ENCODE results near the gene ACTL7A.
A peak's percentile ranks its signal among the peaks of the same experiment; 100 is the strongest.
"Not testable (repeated sequence)": the region's sequence is repeated elsewhere in the genome, so short reads cannot be mapped to it uniquely, and the experiment has no call there.

The ACTL7A gene

DNA sequence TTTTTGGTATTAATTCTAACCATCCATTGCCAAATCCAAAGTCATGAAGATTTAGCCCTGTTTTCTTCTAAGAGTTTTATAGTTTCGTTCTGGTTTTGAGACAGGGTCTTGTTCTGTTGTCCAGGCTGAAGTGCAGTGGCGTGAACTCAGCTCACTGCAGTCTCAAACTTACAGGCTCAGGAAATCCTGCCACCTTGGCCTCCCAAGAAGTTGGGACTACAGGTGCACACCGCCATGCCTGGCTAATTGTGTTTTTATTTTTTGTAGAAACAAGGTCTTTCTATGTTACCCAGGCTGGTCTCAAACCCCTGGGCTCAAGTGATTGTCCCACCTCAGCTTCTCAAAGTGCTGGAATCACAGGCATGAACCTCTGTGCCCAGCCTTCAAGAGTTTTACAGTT, 21.0 kb downstream of the ACTL7A start:
- Histone ChIP-seq H3K4me1 (ENCODE audit: low read depth, poor library complexity, severe bottlenecking) (peaks cover 29% of the 10 kb centered on the region), H3K4me2 (no peak overlapping the region), H3K79me2 (ENCODE audit: insufficient read depth, low read depth) (no peaks in the 10 kb centered on the region), H4K20me1 (ENCODE audit: insufficient read depth) (no peaks in the 10 kb centered on the region), H3K36me3 (ENCODE audit: insufficient read depth) (no peaks in the 10 kb centered on the region), H3K4me3 (IDR thresholded peaks at IDR 0.05; ENCODE audit: insufficient read depth, low read depth, low read length) (no peak overlapping the region), H3K9ac (no peak overlapping the region), H3K27me3 (ENCODE audit: insufficient read depth, low read depth) (no peaks in the 10 kb centered on the region), H2AFZ (ENCODE audit: low read depth) (no peak overlapping the region), H3K27ac (no peak overlapping the region)
- TF ChIP-seq, protein P1, sequence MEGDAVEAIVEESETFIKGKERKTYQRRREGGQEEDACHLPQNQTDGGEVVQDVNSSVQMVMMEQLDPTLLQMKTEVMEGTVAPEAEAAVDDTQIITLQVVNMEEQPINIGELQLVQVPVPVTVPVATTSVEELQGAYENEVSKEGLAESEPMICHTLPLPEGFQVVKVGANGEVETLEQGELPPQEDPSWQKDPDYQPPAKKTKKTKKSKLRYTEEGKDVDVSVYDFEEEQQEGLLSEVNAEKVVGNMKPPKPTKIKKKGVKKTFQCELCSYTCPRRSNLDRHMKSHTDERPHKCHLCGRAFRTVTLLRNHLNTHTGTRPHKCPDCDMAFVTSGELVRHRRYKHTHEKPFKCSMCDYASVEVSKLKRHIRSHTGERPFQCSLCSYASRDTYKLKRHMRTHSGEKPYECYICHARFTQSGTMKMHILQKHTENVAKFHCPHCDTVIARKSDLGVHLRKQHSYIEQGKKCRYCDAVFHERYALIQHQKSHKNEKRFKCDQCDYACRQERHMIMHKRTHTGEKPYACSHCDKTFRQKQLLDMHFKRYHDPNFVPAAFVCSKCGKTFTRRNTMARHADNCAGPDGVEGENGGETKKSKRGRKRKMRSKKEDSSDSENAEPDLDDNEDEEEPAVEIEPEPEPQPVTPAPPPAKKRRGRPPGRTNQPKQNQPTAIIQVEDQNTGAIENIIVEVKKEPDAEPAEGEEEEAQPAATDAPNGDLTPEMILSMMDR (conservative IDR thresholded peaks at IDR 0.05; ENCODE audit: low read depth, low read length), result no peak

DNA sequence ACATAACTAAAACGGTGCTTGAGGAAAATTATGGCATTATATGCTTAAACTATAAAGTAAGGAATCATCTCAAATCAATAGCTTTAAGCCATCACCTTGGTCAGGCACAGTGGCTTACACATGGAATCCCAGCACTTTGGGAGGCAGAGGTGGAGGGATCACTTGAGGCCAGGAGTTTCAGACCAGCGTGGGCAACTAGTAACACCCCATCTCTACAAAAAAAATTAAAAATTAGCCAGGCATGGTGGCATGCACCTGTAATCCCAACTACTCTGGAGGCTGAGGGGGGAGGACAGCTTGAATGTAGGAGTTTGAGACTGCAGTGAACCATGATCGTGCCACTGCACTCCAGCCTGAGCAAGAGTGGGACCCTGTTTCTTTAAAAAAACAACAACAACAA, 22.6 kb downstream of the ACTL7A start:
- TF ChIP-seq, protein P1 (conservative IDR thresholded peaks at IDR 0.05; ENCODE audit: low read depth, low read length), result no peak
- Histone ChIP-seq H3K9ac (no peak overlapping the region), H3K4me3 (IDR thresholded peaks at IDR 0.05; ENCODE audit: insufficient read depth, low read depth, low read length) (no peak overlapping the region), H3K27me3 (ENCODE audit: insufficient read depth, low read depth) (no peaks in the 10 kb centered on the region), H3K36me3 (ENCODE audit: insufficient read depth) (no peaks in the 10 kb centered on the region), H2AFZ (ENCODE audit: low read depth) (no peak overlapping the region), H3K27ac (no peak overlapping the region), H4K20me1 (ENCODE audit: insufficient read depth) (no peaks in the 10 kb centered on the region), H3K4me2 (0 out of 2 replicates have a peak overlapping the region, but pooled peaks have one; percentile 21), H3K79me2 (ENCODE audit: insufficient read depth, low read depth) (no peaks in the 10 kb centered on the region), H3K4me1 (ENCODE audit: low read depth, poor library complexity, severe bottlenecking) (peaks cover 38% of the 10 kb centered on the region)

DNA sequence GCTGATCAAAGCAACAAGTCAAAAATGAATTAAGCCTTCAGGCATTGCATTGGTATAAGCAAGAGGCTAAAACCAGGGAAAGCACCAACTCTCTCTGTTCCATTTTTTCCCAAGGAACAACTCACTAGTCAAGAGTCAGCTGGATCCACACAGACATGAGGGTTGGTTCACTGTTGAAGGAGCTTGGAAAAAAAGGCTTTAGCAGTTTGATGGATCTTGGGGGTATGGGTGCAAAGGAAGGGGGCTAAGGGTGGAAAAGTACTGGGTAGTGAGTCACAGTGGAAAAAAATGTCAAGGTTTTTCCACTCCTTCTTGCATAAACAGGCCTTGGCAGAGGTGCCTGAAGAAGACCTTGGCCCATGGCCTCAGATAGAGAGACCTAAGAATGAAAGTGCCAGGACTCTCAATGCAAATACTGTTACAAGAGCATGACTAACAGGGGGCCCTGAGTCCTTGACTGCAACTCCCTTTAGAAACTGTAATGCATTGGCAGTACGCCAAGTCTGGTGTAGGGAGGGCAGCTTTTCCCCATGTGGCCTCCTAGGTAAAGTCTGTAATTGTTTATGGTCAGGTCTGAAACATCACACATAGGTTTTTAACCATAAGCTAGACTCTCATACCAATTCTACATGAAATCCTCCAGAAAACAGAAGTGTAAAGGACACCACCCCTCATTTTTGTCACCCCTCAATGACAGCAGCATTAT, 23.7 kb downstream of the ACTL7A start:
- H3K4me3 ChIP-seq (IDR thresholded peaks at IDR 0.05; ENCODE audit: insufficient read depth, low read depth, low read length), result no peak overlapping the region
- TF ChIP-seq, protein P1 (conservative IDR thresholded peaks at IDR 0.05; ENCODE audit: low read depth, low read length), result no peak
- H3K4me2 ChIP-seq, result peak overlapping the region; percentile 21
- H3K4me1 ChIP-seq (ENCODE audit: low read depth, poor library complexity, severe bottlenecking), result peaks cover 45% of the 10 kb centered on the region
- H3K79me2 ChIP-seq (ENCODE audit: insufficient read depth, low read depth), result no peaks in the 10 kb centered on the region
- H2AFZ ChIP-seq (ENCODE audit: low read depth), result no peak overlapping the region
- no peaks in the 10 kb centered on the region for H4K20me1 ChIP-seq (ENCODE audit: insufficient read depth)
- H3K36me3 ChIP-seq (ENCODE audit: insufficient read depth), result no peaks in the 10 kb centered on the region
- H3K27me3 ChIP-seq (ENCODE audit: insufficient read depth, low read depth), result no peaks in the 10 kb centered on the region
- H3K9ac ChIP-seq, result no peak overlapping the region
- H3K27ac ChIP-seq, result peak overlapping the region; percentile 42

DNA sequence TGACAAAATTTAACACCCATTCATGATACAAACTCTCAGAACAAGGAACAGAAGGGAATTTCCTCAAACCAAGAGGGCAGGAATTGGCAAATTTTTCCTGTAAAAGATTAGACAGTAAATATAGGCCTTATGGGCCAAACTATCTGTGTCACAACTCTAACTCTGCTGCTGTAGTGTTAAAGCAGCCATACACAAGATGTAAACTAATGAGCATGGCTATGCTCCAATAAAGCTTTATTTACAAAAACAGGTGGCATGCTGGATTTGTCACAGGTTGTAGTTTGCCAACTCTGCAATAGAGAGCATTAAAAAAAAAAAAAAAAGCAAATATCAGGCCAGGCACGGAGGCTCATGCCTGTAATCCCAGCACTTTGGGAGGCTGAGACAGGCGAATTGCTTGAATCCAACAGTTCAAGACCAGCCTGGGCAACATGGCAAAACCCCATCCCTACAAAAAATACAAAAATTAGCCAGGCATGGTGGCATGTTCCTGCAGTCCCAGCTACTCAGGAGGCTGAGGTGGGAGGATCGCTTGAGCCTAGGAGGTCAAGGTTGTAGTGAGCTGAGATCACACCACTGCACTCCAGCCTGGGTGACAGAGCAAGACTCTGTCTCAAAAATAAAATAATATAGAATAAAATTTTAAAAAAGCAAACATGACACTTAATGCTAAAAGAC, 24.7 kb downstream of the ACTL7A start:
- H4K20me1 ChIP-seq (ENCODE audit: insufficient read depth); H3K36me3 ChIP-seq (ENCODE audit: insufficient read depth); H2AFZ ChIP-seq (ENCODE audit: low read depth); H3K27me3 ChIP-seq (ENCODE audit: insufficient read depth, low read depth); H3K9ac ChIP-seq; H3K79me2 ChIP-seq (ENCODE audit: insufficient read depth, low read depth); H3K4me3 ChIP-seq (IDR thresholded peaks at IDR 0.05; ENCODE audit: insufficient read depth, low read depth, low read length): not testable (repeated sequence)
- Histone ChIP-seq H3K4me2 (peak overlapping the region; percentile 21), H3K27ac (peak overlapping the region; percentile 42), H3K4me1 (ENCODE audit: low read depth, poor library complexity, severe bottlenecking) (peaks cover 45% of the 10 kb centered on the region)

DNA sequence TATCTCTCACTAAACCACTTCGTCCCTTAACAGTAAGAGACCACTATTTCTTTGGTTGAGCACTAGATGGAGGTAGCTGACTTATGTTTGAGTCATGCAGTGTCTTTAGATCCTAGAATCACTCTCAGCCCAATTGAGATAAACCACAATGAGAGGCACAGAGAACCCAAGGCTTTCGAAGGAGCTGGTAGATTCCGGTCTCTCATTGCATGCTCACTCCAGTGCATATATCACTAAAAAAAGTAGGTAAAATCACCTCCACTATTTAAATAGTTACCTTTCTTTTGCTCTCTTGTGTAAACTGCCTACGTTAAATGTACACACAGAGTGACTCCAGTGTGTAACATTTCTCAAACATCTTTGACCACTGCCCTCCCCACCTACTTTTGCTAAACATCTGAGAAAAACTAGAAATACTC, 27.6 kb downstream of the ACTL7A start:
- Histone ChIP-seq H3K36me3 (ENCODE audit: insufficient read depth) (no peaks in the 10 kb centered on the region), H3K27ac (no peak overlapping the region), H2AFZ (ENCODE audit: low read depth) (no peak overlapping the region), H3K79me2 (ENCODE audit: insufficient read depth, low read depth) (no peaks in the 10 kb centered on the region), H3K4me3 (IDR thresholded peaks at IDR 0.05; ENCODE audit: insufficient read depth, low read depth, low read length) (no peak overlapping the region), H3K27me3 (ENCODE audit: insufficient read depth, low read depth) (no peaks in the 10 kb centered on the region), H3K4me1 (ENCODE audit: low read depth, poor library complexity, severe bottlenecking) (peaks cover 42% of the 10 kb centered on the region), H3K9ac (no peak overlapping the region), H3K4me2 (no peak overlapping the region; the same call in 1 of the 2 replicates), H4K20me1 (ENCODE audit: insufficient read depth) (no peaks in the 10 kb centered on the region)
- TF ChIP-seq, protein P1 (conservative IDR thresholded peaks at IDR 0.05; ENCODE audit: low read depth, low read length), result peak; percentile 50

Measured in KMS-11 (cell line).